Uterus (tissue), 2 donors: Measurements from ENCODE around the gene ECT2L.

Experiments used
- CTCF ChIP-seq, 4 experiments: fragments of 200-600 bp in 2 of 4; fragments of 450-650 bp in 2 of 4; sonication (generic) in 2 of 4; IDR thresholded peaks; one replicate each; pipeline ENCODE4 v1.5.1; 2016 to 2019; ENCODE audit warnings: antibody characterized with exemption in 4 of 4, mild to moderate bottlenecking in 2 of 4, moderate library complexity in 1 of 4
- POLR2A ChIP-seq, 2 donors: fragments of 450-650 bp; IDR thresholded peaks; one replicate each; pipeline ENCODE4 v1.6.1; 2016; ENCODE audit warnings: antibody characterized with exemption in 2 of 2, mild to moderate bottlenecking in 1 of 2, moderate library complexity in 1 of 2

DNA sequence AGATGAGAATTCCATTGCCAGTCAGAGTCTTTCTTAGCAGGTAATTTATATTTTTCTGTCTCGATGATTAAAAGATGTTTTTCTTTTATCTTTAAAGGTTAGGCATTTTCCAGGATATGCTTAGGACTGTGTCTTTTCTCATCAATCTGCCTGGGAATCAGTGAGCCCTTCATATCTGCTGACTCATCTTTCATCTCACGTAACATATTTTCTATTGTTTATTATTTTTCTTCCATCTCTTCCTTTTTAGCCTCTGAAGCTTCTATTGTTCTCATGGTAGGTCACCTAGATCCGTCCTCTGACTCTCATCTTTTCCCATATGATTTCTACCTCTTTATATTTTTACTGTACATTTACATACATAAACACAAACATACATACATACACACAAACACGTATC is 13.6 kb upstream of the ECT2L start:
- no peak for TF ChIP-seq CTCF (IDR thresholded peaks at IDR 0.05)
- no peak for TF ChIP-seq POLR2A (IDR thresholded peaks at IDR 0.05)
